ENCODE measurements around the gene SMIM1.

SMIM1 gene

DNA sequence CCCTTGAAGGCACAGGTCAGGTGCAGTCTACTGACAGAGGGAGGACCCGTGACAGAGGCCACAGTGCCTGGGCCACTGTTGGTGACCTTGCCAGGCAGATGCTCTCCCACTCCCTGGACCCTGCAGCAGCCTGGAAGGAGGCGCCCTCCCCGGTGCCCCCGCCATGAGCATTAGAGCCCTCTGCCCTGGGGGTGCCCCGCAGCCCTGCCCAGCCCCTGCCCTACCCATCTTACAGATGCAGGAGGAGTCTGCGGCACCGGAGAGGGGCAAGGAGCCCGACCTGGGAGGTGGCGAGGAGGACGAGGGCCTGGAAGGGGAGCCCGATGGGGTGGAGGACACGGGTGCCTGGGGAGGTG lies 9.7 kb upstream of the SMIM1 start:
- no peak for DNase-seq (ENCODE audit: extremely low read depth, low read depth)
- no peak overlapping the region for H3K4me3 ChIP-seq (replicated peaks; ENCODE audit: low read depth, low read length)
- TF ChIP-seq CTCF (IDR thresholded peaks at IDR 0.05; ENCODE audit: low read depth, low read length, missing control alignments) = no peak

DNA sequence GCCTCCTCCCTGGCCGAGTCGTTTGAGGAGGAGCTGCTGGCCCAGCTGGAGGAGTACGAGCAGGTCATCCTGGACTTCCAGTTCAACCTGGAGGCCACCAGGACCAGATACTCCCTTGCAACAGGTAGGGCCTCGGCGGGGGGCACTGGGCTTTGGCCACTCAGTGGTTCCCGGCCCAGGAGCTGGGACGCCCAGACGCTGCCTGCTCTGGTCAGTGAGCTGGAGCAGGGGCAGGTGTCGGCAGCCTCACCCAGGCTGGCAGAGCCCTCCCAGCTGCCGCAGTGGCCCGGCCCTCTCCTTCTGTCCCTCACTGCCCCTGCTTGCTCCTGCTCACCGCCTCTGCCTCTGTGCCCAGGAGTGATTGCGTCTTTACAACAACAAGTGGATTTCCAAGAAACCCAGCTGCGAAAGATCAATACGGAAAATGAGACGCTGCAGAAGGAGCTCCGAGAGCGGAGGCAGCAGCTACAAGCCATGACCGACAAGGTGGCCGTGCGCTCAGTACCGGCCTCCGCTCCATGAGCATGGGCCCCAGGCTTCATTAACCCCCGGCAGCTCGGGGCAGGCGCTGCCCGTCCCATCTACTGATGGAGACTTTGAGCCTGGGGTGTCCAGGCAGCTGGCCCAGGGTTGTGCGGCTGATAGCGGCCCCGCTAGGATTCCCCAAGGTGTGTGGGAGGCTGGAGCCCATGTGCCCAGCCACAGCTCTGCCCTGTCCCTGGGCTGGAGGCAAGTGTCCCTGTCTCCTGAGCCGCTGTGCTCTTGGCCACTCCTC lies 9.0 kb upstream of the SMIM1 start:
- no peak for TF ChIP-seq CTCF (IDR thresholded peaks at IDR 0.05; ENCODE audit: low read depth, low read length, missing control alignments)
- DNase-seq (ENCODE audit: extremely low read depth, low read depth) = no peak

GRCh38 chr1:3767328-3767925 lies 5.1 kb upstream of the SMIM1 start:
- DNase-seq (ENCODE audit: extremely low read depth, low read depth) = no peak
- TF ChIP-seq CTCF (IDR thresholded peaks at IDR 0.05; ENCODE audit: low read depth, low read length, missing control alignments) = no peak
- no peak overlapping the region for H3K4me3 ChIP-seq (replicated peaks; ENCODE audit: low read depth, low read length)

More for the DNA sequence above, 9.0 kb upstream of the SMIM1 start:
- H3K4me3 ChIP-seq (replicated peaks; ENCODE audit: low read depth, low read length) = no peak overlapping the region

- TF ChIP-seq CTCF (IDR thresholded peaks at IDR 0.05; ENCODE audit: low read depth, low read length, missing control alignments) = no peak
- no peak overlapping the region for H3K4me3 ChIP-seq (replicated peaks; ENCODE audit: low read depth, low read length)
- DNase-seq (ENCODE audit: extremely low read depth, low read depth) = no peak
These were observed 3.6 kb upstream of the SMIM1 start for GRCh38 chr1:3768811-3769390.

GRCh38 chr1:3770047-3770765 lies 2.3 kb upstream of the SMIM1 start:
- no peak overlapping the region for H3K4me3 ChIP-seq (replicated peaks; ENCODE audit: low read depth, low read length)
- TF ChIP-seq CTCF (IDR thresholded peaks at IDR 0.05; ENCODE audit: low read depth, low read length, missing control alignments) = no peak
- no peak for DNase-seq (ENCODE audit: extremely low read depth, low read depth)

GRCh38 chr1:3771108-3772026 lies 1.2 kb upstream of the SMIM1 start:
- H3K4me3 ChIP-seq (replicated peaks; ENCODE audit: low read depth, low read length) = peak overlapping the region; percentile 50
- no peak for TF ChIP-seq CTCF (IDR thresholded peaks at IDR 0.05; ENCODE audit: low read depth, low read length, missing control alignments)
- DNase-seq (ENCODE audit: extremely low read depth, low read depth) = no peak

Data from HFF-Myc (cell line).